HG03442 (cell line): ENCODE data around the gene AKAP10.
"Not testable (repeated sequence)": the region's sequence is repeated elsewhere in the genome, so short reads cannot be mapped to it uniquely, and the experiment has no call there.

Experiments used
- ATAC-seq: cut with Tn5 transposase; IDR thresholded peaks from one replicate; pipeline ENCODE4 v1.9.1; 2021; ENCODE audit warnings: mild to moderate bottlenecking, moderate library complexity; ENCODE audit not compliant: unreplicated experiment

Gene AKAP10

DNA sequence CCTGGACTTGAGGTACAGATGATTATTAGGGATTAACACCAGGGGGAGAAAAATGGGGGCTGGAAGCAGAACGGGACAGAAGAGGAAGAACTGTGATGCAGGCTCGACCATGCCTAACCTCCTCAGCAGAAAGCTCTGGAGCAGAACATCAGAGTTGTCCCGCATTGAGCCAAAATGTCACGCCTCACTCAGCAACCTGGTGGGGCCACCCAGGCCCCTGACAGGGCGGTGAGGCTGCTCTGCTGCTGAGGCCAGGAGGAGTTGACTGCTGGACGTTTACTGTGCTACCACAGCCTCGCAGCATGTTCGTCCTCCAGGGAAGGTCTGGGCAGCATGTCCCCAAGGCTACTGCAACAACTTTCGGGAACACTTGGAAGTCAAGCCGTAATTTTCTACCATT lies 103.4 kb downstream of the AKAP10 start:
- no peak for ATAC-seq

DNA sequence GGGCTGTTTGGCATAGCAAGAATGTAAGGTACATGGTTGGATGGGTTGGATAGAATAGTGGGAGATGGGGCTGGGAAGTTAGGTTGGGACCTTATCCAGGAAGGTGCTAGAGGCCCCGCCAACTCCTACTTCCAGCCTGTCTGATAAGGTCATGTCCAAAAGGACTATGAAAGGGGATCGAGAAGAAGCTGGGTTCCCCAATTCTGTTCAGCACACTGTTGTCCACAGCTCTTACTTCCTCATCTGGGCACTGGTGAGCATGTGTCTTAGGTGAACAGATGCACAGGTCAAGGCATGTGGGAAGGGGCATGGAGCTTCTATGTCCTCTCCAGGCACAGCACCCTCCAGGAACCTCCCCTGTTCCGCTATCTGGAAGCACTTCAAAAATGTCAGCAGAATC lies 104.3 kb downstream of the AKAP10 start:
- ATAC-seq, result no peak

- ATAC-seq, result no peak
Measured at GRCh38 chr17:19868079-19868395, 109.6 kb downstream of the AKAP10 start.

DNA sequence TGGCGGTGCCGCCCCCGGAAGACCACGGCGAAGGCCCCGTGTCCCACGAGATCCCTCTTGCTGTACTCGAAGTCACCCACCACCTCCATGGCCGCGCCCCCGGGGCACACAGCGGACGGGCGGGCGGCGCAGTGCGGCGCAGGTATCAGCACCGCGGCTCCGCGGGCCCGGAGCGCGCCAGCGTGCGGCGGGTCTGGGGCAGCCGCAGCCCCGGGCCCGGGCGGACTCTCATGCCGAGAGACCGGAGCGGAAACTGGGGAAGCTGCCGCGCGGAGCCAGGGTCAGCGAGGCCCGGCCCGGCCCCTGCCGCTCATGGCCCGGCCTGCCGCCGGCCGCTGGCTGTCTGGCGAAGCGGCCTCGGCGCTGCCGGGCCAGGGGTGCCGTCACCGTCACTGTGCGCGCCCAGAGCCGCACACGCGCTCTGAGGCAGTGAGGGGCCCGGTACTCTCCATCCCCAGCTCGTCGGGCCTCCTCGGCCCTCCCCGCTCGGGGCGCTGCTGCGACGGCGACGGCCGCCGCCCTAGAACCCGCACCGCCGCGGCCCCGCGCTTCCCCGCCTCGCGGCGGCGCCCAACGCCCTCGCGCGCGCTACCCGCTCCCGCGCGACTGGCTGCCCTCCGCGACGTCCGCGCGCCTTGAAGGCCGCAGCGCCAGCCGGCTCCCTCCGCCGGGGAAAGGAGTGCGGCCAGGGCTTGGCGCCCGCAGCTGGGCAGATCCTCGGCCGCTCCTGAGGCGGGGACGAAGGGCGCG lies 110.1 kb downstream of the AKAP10 start, which contains the start of gene ULK2:
Gene ULK2, minus strand, starts transcription at position 608 of the 750 bp plus-strand sequence. Its CDS starts 519 bp downstream, at position 89.
- ATAC-seq, result peak; percentile 47

GRCh38 chr17:19867079-19867328 lies 110.6 kb downstream of the AKAP10 start:
- peak; percentile 46 for ATAC-seq

GRCh38 chr17:19865021-19865420 lies 112.6 kb downstream of the AKAP10 start:
- no peak for ATAC-seq

GRCh38 chr17:19860647-19861177 lies 116.9 kb downstream of the AKAP10 start:
- ATAC-seq, result not testable (repeated sequence)

DNA sequence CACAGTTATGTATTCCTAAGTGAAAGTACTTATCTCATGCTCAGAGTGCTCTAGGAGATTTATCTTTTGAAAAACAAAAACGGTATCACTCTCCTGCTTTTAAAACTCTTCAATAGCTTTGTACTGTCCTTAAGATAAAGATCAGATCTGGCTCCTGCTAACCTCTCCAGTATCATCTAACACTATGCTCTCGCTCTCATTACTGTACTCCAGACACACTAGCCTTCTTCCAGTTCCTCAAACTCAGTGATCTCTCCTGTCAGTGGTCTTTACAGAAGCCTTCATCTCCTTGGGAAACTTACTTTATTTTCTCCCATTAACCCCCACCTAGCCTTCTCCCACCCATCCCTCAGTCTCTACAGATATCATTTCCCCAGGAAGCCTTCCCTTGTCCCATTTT lies 120.0 kb downstream of the AKAP10 start:
- no peak for ATAC-seq
